ENCODE data around the gene ENHO. TPM values are rescaled to one million over a fixed set of nuclear protein-coding genes. Genes with fewer than 3 reads are reported as not detected.

ENHO gene
- total and polyA plus RNA-seq, 2 donors from 2014 or later, result 0.22 to 2.7 TPM

GRCh38 chr9:34526026-34526425, 3.2 kb upstream of the ENHO start:
- H3K9me3 ChIP-seq (ENCODE audit: control insufficient read depth in 2 of 3, insufficient read depth in 1 of 3, low read length in 3 of 3), result no peaks in the 10 kb centered on the region
- no peak for FAIRE-seq
- no peaks in the 10 kb centered on the region for H3K36me3 ChIP-seq (ENCODE audit: control insufficient read depth in 2 of 3, insufficient read depth in 3 of 3, low read length in 3 of 3)
- peaks cover 0 to 8% (median 0%) of the 10 kb centered on the region in 3 donors for H3K4me1 ChIP-seq (ENCODE audit: control insufficient read depth in 2 of 3, insufficient read depth in 2 of 3, low read depth in 1 of 3, low read length in 3 of 3)
- no peak overlapping the region for H3K4me3 ChIP-seq (ENCODE audit: low read length in 3 of 3)
- DNase-seq, result no peak
- H3K9ac ChIP-seq (ENCODE audit: low read length in 3 of 3), result no peak overlapping the region
- intact Hi-C loops (cut with DNase I), result no loop called here
- no peak overlapping the region for H3K27ac ChIP-seq (ENCODE audit: low read depth in 2 of 2, low read length in 2 of 2)
- TF ChIP-seq CTCF (IDR thresholded peaks at IDR 0.05; ENCODE audit: borderline replicate concordance, extremely low read depth, insufficient read depth), result no peak
- peaks cover 2% of the 10 kb centered on the region for H3K27me3 ChIP-seq (ENCODE audit: control insufficient read depth, insufficient read depth, low read length)

GRCh38 chr9:34524349-34524748, 1.6 kb upstream of the ENHO start:
- Histone ChIP-seq H3K27ac (ENCODE audit: low read depth in 2 of 2, low read length in 2 of 2) (no peak overlapping the region), H3K9ac (ENCODE audit: low read length in 3 of 3) (no peak overlapping the region), H3K4me3 (ENCODE audit: low read length in 3 of 3) (no peak overlapping the region), H3K27me3 (ENCODE audit: control insufficient read depth, insufficient read depth, low read length) (peaks cover 2% of the 10 kb centered on the region), H3K4me1 (ENCODE audit: control insufficient read depth in 2 of 3, insufficient read depth in 2 of 3, low read depth in 1 of 3, low read length in 3 of 3) (peaks cover 0 to 8% (median 0%) of the 10 kb centered on the region in 3 donors), H3K9me3 (ENCODE audit: control insufficient read depth in 2 of 3, insufficient read depth in 1 of 3, low read length in 3 of 3) (no peaks in the 10 kb centered on the region), H3K36me3 (ENCODE audit: control insufficient read depth in 2 of 3, insufficient read depth in 3 of 3, low read length in 3 of 3) (no peaks in the 10 kb centered on the region)
- FAIRE-seq, result no peak
- intact Hi-C loops (cut with DNase I), result no loop called here
- TF ChIP-seq CTCF (IDR thresholded peaks at IDR 0.05; ENCODE audit: borderline replicate concordance, extremely low read depth, insufficient read depth), result no peak
- no peak for DNase-seq

GRCh38 chr9:34522091-34522887, 501 bp downstream of the ENHO start:
- Histone ChIP-seq H3K9me3 (ENCODE audit: control insufficient read depth in 2 of 3, insufficient read depth in 1 of 3, low read length in 3 of 3) (no peaks in the 10 kb centered on the region), H3K9ac (ENCODE audit: low read length in 3 of 3) (peak overlapping the region in 2 of 3 donors; percentile 30 to 41), H3K4me1 (ENCODE audit: control insufficient read depth in 2 of 3, insufficient read depth in 2 of 3, low read depth in 1 of 3, low read length in 3 of 3) (peaks cover 0 to 8% (median 0%) of the 10 kb centered on the region in 3 donors), H3K27ac (ENCODE audit: low read depth in 2 of 2, low read length in 2 of 2) (no peak overlapping the region), H3K36me3 (ENCODE audit: control insufficient read depth in 2 of 3, insufficient read depth in 3 of 3, low read length in 3 of 3) (no peaks in the 10 kb centered on the region), H3K27me3 (ENCODE audit: control insufficient read depth, insufficient read depth, low read length) (peaks cover 2% of the 10 kb centered on the region), H3K4me3 (ENCODE audit: low read length in 3 of 3) (peak overlapping the region in 2 of 3 donors; percentile 0 to 46)
- no peak for TF ChIP-seq CTCF (IDR thresholded peaks at IDR 0.05; ENCODE audit: borderline replicate concordance, extremely low read depth, insufficient read depth)
- DNase-seq (peak in 2 of 5 donors; percentile 35 to 76), FAIRE-seq (no peak)
- intact Hi-C loops (cut with DNase I), result no loop called here
